Measurements from ENCODE around the gene COPZ2. TPM values are rescaled to one million over a fixed set of nuclear protein-coding genes. Genes with fewer than 3 reads are reported as not detected.
A peak's percentile ranks its signal among the peaks of the same experiment; 100 is the strongest.

COPZ2 gene
- total and polyA plus RNA-seq, 9 of the 15 experiments (the other 6 are each of a cell fraction or from before 2014, with no cell fraction given), result 0.22 to 0.49 TPM; not detected in 7

GRCh38 chr17:48054238-48055185 is 16.9 kb upstream of the COPZ2 start:
- ChIA-PET CTCF (ENCODE audit: low intra/inter-chr PET ratio) (no interaction called here), POLR2A (interaction anchor here (0.6 to 6.5 kb wide), 10 partner anchors 8 to 1199 kb away, joined by 3 to 74 read pairs (median 4); partner anchors contain the start of gene NFE2L1)
- in situ Hi-C loops (cut with MboI), result no loop called here
- peaks cover 58 to 63% of the 10 kb centered on the region in 2 experiments for H3K4me1 ChIP-seq (replicated peaks in 1 of 2; ENCODE audit: control insufficient read depth in 2 of 2, insufficient read depth in 2 of 2, low read length in 2 of 2)
- ATAC-seq (peak; percentile 87), DNase-seq (ENCODE audit: extremely low read depth in 1 of 4, low spot score in 3 of 4) (peak; percentile 66 to 84 (median 74)), FAIRE-seq (peak; percentile 65)
- intact Hi-C loops (cut with micrococcal nuclease), result no loop called here
- H3K4me3 ChIP-seq, result no peak overlapping the region; the same call in 1 of the 2 replicates
- H3K36me3 ChIP-seq (ENCODE audit: control insufficient read depth, insufficient read depth, low read length), result peaks cover 87% of the 10 kb centered on the region
- peaks cover 17% of the 10 kb centered on the region for H3K9me1 ChIP-seq (ENCODE audit: control insufficient read depth, insufficient read depth, low read length)
- H3K79me2 ChIP-seq (ENCODE audit: control insufficient read depth, insufficient read depth, low read length), result peaks cover 72% of the 10 kb centered on the region
- H4K20me1 ChIP-seq (replicated peaks; ENCODE audit: control insufficient read depth, insufficient read depth, low read length), result peaks cover 34% of the 10 kb centered on the region
- peak overlapping the region; percentile 33 to 46; a peak in 3 of 4 replicates for H3K9ac ChIP-seq (ENCODE audit: insufficient read depth in 1 of 2, low read depth in 2 of 2, low read length in 2 of 2)
- H3K27me3 ChIP-seq (ENCODE audit: control insufficient read depth in 2 of 2, insufficient read depth in 2 of 2, low read length in 2 of 2), result no peaks in the 10 kb centered on the region
- H3K9me3 ChIP-seq (replicated peaks; ENCODE audit: control insufficient read depth, insufficient read depth, low read depth, low read length), result no peaks in the 10 kb centered on the region
- H3K4me2 ChIP-seq (ENCODE audit: insufficient read depth, low read length), result peak overlapping the region; percentile 35
- H3K27ac ChIP-seq (ENCODE audit: extremely low read depth, low read depth, low read length), result peak overlapping the region; percentile 67; the same call in 1 of the 3 replicates
- WGBS (ENCODE audit: insufficient coverage, low coverage, missing lambda C conversion rate), result 56% methylated on average over 26 of the region's 34 CpGs
- H2AFZ ChIP-seq (ENCODE audit: low read depth, low read length), result no peak overlapping the region
- BruUV-seq (replicated peaks), result no TSS peak
- TF ChIP-seq CHD2 (IDR thresholded peaks at IDR 0.05; ENCODE audit: low read depth, low read length) (0 out of 2 replicates have a peak, but pooled peaks have one; percentile 18), SRSF7 (optimal IDR thresholded peaks at IDR 0.05; ENCODE audit: low read depth, low read length) (no peak), FOS (IDR thresholded peaks at IDR 0.05; ENCODE audit: extremely low read depth, insufficient read length) (peak; percentile 82), DACH1 (IDR thresholded peaks at IDR 0.05; ENCODE audit: partially characterized antibody) (peak; percentile 46), POLR2G (IDR thresholded peaks at IDR 0.05; ENCODE audit: low read depth, low read length) (peak; percentile 61), ZNF583 (CRISPR knock-in tag; IDR thresholded peaks at IDR 0.05) (no peak), MBD2 (IDR thresholded peaks at IDR 0.05; ENCODE audit: borderline replicate concordance, low read depth) (peak; percentile 69; the same call in 1 of the 2 replicates), EP300 (IDR thresholded peaks at IDR 0.05; ENCODE audit: low read length) (no peak), RFX1 (IDR thresholded peaks at IDR 0.05) (peak; percentile 88), ZBTB33 (CRISPR knock-in tag; IDR thresholded peaks at IDR 0.05) (peak; percentile 63; the same call in 1 of the 2 replicates), MYC (IDR thresholded peaks at IDR 0.05; ENCODE audit: low read depth, low read length) (no peak), MYC (CRISPR knock-in tag; IDR thresholded peaks at IDR 0.05; ENCODE audit: borderline replicate concordance, low read depth) (no peak), VEZF1 (CRISPR knock-in tag; IDR thresholded peaks at IDR 0.05) (peak; percentile 45; the same call in 1 of the 2 replicates), RBFOX2 (IDR thresholded peaks at IDR 0.05; ENCODE audit: low read depth, low read length) (peak; percentile 73), HMGN3 (IDR thresholded peaks at IDR 0.05; ENCODE audit: borderline replicate concordance, extremely low read depth, insufficient read length, low read depth, low read length) (peak; percentile 36), ZSCAN29 (IDR thresholded peaks at IDR 0.05) (no peak), NRF1 (conservative IDR thresholded peaks at IDR 0.05 in 1 of 2, IDR thresholded peaks at IDR 0.05 in 1 of 2) (peak; percentile 76 to 81), PTTG1 (tag; IDR thresholded peaks at IDR 0.05; ENCODE audit: low read depth) (no peak), HNRNPLL (IDR thresholded peaks at IDR 0.05; ENCODE audit: low read depth, low read length, poor library complexity, severe bottlenecking) (peak; percentile 41)

All from K562 (cell line).